GM10248 (cell line): Measurements from ENCODE around the gene USE1.

Experiments
- CTCF ChIA-PET: fragments of 300-600 bp; sonication (Branson Sonifier 250); formaldehyde crosslinking; extraction: SDS; loops from one replicate; lab custom pipeline; 2021; ENCODE audit warnings: antibody characterized with exemption; lab: Yijun Ruan, JAX
- POLR2A ChIA-PET: fragments of 350-650 bp; sonication (Branson Sonifier 250); formaldehyde crosslinking; extraction: SDS; loops from one replicate; lab custom pipeline; 2020; ENCODE audit warnings: antibody characterized with exemption; lab: Yijun Ruan, JAX
- DNase-seq: peaks from one replicate; pipeline ENCODE4 v3.0.0; 2012; ENCODE audit errors: extremely low spot score
- CTCF ChIP-seq: IDR thresholded peaks from 2 replicates; pipeline ENCODE4 v1.5.1; 2012; ENCODE audit warnings: mild to moderate bottlenecking, low read depth; ENCODE audit errors: extremely low read depth, missing control alignments, control extremely low read depth

USE1 gene

GRCh38 chr19:17215127-17215971 is at the start of gene USE1:
USE1 (plus strand) TSS chr19:17215357; CDS start chr19:17215406, 49 bp downstream.
- no peak for TF ChIP-seq CTCF

GRCh38 chr19:17165715-17166114 is 49.4 kb upstream of the USE1 start:
- CTCF ChIA-PET = interaction anchor here (1.1 kb wide), 1 partner anchor 43 kb away, joined by 3 read pairs; no protein-coding TSS in a partner anchor
- POLR2A ChIA-PET = no interaction called here
- no peak for DNase-seq
- TF ChIP-seq CTCF = no peak

More at GRCh38 chr19:17215127-17215971, at the start of gene USE1:
- peak; percentile 93 for DNase-seq
- ChIA-PET CTCF (interaction anchor here (1.0 to 2.0 kb wide), 4 partner anchors 11 to 66 kb away, joined by 3 to 5 read pairs (median 4); partner anchors contain the start of genes ANKLE1 and OCEL1), POLR2A (interaction anchor here (0.6 to 1.8 kb wide), 5 partner anchors 11 to 1070 kb away, joined by 3 to 6 read pairs (median 5); partner anchors contain the start of genes BABAM1 and OCEL1)

- TF ChIP-seq CTCF = no peak
- ChIA-PET CTCF (interaction anchor here (1.0 kb wide), 1 partner anchor 335 kb away, joined by 3 read pairs; no protein-coding TSS in a partner anchor), POLR2A (interaction anchor here (0.6 kb wide), 3 partner anchors 33 to 88 kb away, joined by 3 to 10 read pairs (median 3); no protein-coding TSS in a partner anchor)
- DNase-seq = peak; percentile 83
Observed at GRCh38 chr19:17170538-17171297, 44.4 kb upstream of the USE1 start.

- no peak for TF ChIP-seq CTCF
- ChIA-PET CTCF (interaction anchor here (0.7 kb wide), 1 partner anchor 93 kb away, joined by 3 read pairs; no protein-coding TSS in a partner anchor), POLR2A (no interaction called here)
- no peak for DNase-seq
Observed at GRCh38 chr19:17171874-17172273, 43.3 kb upstream of the USE1 start.

- ChIA-PET POLR2A (no interaction called here), CTCF (interaction anchor here (1.6 to 3.8 kb wide), 2 partner anchors 8 to 11 kb away, joined by 3 to 12 read pairs; no protein-coding TSS in a partner anchor)
- no peak for DNase-seq
- no peak for TF ChIP-seq CTCF
Observed at GRCh38 chr19:17172624-17173345, 42.4 kb upstream of the USE1 start.
